Middle frontal gyrus (tissue), 1 donor: ENCODE results near the gene CALHM2.

ENCODE experiments used
- DNase-seq: peaks from one replicate; pipeline ENCODE4 v3.0.0-alpha.2; 2015; ENCODE audit warnings: low spot score; ENCODE audit errors: extremely low spot score

CALHM2 gene

GRCh38 chr10:103451091-103451813, 918 bp downstream of the CALHM2 start:
- no peak for DNase-seq

GRCh38 chr10:103450201-103450695, 1.9 kb downstream of the CALHM2 start:
- no peak for DNase-seq

GRCh38 chr10:103449208-103450144, 2.7 kb downstream of the CALHM2 start:
- DNase-seq, result no peak

- DNase-seq, result no peak
These were observed 3.4 kb downstream of the CALHM2 start for GRCh38 chr10:103448746-103449145.

GRCh38 chr10:103447187-103447586, 5.0 kb downstream of the CALHM2 start:
- no peak for DNase-seq

DNA sequence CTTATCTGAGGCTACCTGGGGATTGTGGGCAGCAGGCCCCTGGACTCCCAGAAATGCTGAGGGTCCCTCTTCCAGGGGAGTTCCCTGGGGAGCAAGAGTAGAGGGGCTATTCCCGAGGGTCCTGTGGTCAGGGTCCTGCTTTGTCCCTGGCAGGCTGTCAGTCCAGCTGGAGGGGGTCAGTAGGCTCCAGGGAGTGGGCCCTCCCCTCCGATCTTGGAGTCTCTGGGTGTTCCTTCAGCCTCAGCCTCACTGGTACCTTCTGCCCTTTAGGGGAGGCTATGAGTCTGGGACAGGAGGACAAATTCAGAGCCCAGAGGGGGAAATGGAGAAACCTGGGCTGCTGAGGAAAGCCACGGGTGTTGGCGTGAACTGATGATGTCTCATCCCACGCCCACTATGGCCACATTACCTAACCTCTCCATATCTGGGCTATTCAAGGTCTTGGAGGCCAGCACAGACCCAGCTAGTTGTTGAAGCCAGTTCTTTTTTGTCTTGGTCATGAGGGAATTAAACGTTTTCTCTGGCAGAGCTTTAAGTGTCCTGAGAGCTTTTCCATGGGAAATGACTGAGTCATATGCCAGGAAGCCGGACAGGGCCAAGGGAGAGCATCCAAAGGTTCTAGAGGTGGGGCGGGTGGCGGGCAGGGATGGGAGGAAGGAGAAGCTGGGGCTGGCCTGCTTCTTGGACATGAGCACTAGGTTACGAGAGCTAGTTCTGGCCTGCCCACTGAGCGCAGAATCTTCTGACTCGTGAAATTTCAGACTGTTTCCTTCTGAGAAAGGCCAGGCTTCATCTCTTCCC, 6.2 kb downstream of the CALHM2 start:
- no peak for DNase-seq

- no peak for DNase-seq
These were observed 6.8 kb downstream of the CALHM2 start for GRCh38 chr10:103445366-103445765.

GRCh38 chr10:103444478-103444877, 7.7 kb downstream of the CALHM2 start:
- DNase-seq, result no peak

GRCh38 chr10:103443475-103444185, 8.5 kb downstream of the CALHM2 start:
- no peak for DNase-seq

- no peak for DNase-seq
These were observed 10.1 kb downstream of the CALHM2 start for GRCh38 chr10:103442031-103442461.

GRCh38 chr10:103441611-103442010, 10.6 kb downstream of the CALHM2 start:
- DNase-seq, result no peak

- no peak for DNase-seq
These were observed 11.0 kb downstream of the CALHM2 start for GRCh38 chr10:103441206-103441605.

- DNase-seq, result no peak
These were observed 11.8 kb downstream of the CALHM2 start for GRCh38 chr10:103440416-103440815.

DNA sequence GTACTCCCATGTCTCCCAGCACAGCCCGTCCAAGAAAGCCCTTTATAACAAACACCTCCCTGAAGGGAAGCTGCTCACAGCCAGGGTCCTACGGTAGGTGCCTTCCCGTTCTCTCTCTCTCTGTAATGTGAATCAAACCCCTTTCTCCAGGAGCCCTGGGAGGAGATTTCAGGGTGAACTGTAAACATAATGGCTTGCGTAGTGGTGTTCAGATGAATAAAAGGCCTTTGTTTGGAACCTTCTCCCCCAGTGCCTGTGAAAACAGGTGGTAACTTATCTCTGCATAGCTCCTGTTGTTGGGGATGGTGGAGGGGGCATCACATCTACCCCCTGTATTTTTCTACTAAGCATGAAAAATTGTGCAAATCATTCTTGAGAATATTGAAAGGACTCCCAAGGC, 12.4 kb downstream of the CALHM2 start:
- DNase-seq, result no peak

- no peak for DNase-seq
These were observed 18.3 kb downstream of the CALHM2 start for GRCh38 chr10:103433858-103434257.

DNA sequence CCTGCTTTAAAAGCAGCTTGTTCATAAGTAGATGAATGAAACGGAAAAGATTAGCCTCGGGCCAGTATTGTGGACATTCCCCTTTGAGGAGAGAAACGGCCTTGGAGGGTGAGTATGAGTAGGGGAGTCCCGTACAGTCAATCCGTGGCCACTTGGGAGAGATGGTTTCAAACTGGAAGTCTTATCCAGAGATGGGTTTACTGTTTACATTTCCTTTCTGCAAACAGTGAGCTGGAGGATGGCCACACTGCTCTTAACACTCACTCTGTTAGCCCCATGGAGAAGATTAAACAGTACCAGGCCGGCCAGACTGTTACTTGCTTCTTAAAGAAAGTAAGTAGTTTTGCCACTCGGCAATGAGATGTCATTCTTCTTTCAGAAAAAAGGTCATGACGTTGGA, 20.3 kb downstream of the CALHM2 start:
- DNase-seq, result no peak

- DNase-seq, result no peak
These were observed 22.5 kb downstream of the CALHM2 start for GRCh38 chr10:103429647-103430046.

GRCh38 chr10:103428989-103429643, 23.1 kb downstream of the CALHM2 start:
- no peak for DNase-seq

DNA sequence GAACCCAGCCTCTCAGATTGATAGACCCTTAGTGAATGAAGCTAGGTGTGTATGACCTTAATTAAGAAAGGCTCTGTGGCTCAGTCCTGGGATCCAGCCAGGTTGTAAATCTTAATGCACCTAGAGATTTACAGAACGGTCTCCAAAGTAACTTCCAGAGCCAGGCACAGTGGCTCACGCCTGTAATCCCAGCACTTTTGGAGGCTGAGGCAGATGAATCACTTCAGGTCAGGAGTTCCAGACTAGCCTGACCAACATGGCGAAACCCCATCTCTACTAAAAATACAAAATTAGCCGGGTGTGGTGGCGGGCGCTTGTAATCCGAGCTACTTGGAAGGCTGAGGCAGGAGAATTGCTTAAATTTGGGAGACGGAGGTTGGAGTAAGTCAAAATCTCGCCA, 24.3 kb downstream of the CALHM2 start:
- DNase-seq, result no peak

- DNase-seq, result no peak
These were observed 28.4 kb downstream of the CALHM2 start for GRCh38 chr10:103423748-103424147.
